Measurements from ENCODE around the gene POLR2C.

POLR2C gene

GRCh38 chr16:57514371-57514770, 51.9 kb downstream of the POLR2C start:
- Histone ChIP-seq H3K4me1 (ENCODE audit: control insufficient read depth in 1 of 2, insufficient read depth in 1 of 2, low read depth in 1 of 2, low read length in 1 of 2) (no peaks in the 10 kb centered on the region), H3K27me3 (no peaks in the 10 kb centered on the region), H3K9me3 (no peaks in the 10 kb centered on the region), H3K36me3 (no peaks in the 10 kb centered on the region), H3K27ac (no peak overlapping the region), H3K4me3 (ENCODE audit: low read depth in 1 of 2, low read length in 1 of 2) (no peak overlapping the region)
- TF ChIP-seq CTCF (IDR thresholded peaks at IDR 0.05), result no peak

DNA sequence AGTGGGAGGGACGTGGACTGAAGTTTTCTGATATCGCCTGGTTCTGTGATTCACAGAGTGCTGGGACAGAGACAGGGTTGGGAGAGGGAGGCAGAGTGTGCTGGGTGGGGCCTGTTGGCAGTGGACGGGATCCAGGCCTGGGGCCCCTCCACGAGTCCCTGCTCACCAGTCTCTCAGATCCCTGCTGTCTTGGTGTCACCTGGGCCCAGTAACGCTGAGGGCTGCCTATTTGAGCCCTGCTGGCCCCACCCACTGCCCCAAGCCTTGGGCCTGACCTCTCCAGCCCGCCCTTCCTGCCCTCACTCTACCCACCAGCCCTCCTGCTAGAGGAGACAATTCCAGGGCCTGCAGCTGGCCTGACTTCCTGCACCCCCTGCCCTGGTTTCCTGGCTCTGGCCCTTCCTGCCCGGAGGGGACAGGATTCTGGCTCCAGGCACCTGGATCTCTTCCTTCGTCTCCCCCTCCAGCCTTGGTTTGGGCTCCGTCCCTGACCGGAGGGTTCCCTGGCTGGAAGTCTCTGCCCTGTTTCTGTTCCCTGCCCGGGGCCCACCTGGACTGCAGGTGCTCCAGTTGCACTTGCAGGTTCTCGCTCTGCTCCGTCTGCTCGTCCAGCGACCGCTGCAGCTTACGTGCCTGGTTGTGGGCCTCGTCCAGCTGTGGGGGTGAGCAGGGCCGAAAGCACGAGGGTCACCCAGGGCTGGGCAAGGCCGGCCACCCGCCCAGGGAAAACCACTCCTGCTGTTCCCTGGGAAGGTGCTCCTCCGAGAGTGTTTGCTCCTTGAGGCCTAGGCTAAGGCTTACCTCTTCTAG, 52.5 kb downstream of the POLR2C start:
- TF ChIP-seq CTCF (IDR thresholded peaks at IDR 0.05), result no peak
- no peak overlapping the region for H3K4me3 ChIP-seq (ENCODE audit: low read depth in 1 of 2, low read length in 1 of 2)
- H3K27ac ChIP-seq, result no peak overlapping the region
- no peaks in the 10 kb centered on the region for H3K27me3 ChIP-seq
- H3K4me1 ChIP-seq (ENCODE audit: control insufficient read depth in 1 of 2, insufficient read depth in 1 of 2, low read depth in 1 of 2, low read length in 1 of 2), result no peaks in the 10 kb centered on the region
- H3K9me3 ChIP-seq, result no peaks in the 10 kb centered on the region
- no peaks in the 10 kb centered on the region for H3K36me3 ChIP-seq

DNA sequence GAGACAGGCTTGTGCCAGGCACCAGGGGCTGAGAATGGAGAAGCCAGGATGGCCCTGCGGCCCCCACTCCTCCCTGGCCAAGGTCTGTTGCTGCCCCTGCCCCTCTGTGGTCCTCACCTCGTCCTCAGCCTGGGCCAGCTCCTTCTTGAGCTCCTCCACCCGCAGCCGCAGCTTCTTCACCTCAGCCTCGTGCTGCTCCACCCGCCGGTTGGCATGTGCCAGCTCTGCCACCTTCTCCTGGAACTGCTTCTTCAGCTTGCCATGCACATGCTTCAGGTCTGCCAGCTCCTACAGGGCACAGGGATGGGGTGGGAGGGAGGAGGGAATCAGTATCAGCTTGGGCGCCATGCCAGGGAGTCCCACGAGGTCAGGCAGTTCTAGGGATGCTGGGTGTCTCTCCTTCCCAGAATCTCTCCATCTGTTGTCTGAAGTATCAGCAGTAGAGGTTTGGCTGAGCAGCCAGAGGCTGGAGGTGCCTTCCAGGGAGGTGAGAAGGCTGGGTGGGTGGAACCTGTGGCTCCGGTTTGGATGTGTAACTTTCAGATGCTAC, 53.8 kb downstream of the POLR2C start:
- Histone ChIP-seq H3K4me1 (ENCODE audit: control insufficient read depth in 1 of 2, insufficient read depth in 1 of 2, low read depth in 1 of 2, low read length in 1 of 2) (no peaks in the 10 kb centered on the region), H3K27me3 (no peaks in the 10 kb centered on the region), H3K36me3 (no peaks in the 10 kb centered on the region), H3K9me3 (no peaks in the 10 kb centered on the region), H3K27ac (no peak overlapping the region), H3K4me3 (ENCODE audit: low read depth in 1 of 2, low read length in 1 of 2) (no peak overlapping the region)
- no peak for TF ChIP-seq CTCF (IDR thresholded peaks at IDR 0.05)

- Histone ChIP-seq H3K36me3 (no peaks in the 10 kb centered on the region), H3K4me3 (ENCODE audit: low read depth in 1 of 2, low read length in 1 of 2) (no peak overlapping the region), H3K27ac (no peak overlapping the region), H3K27me3 (no peaks in the 10 kb centered on the region), H3K4me1 (ENCODE audit: control insufficient read depth in 1 of 2, insufficient read depth in 1 of 2, low read depth in 1 of 2, low read length in 1 of 2) (no peaks in the 10 kb centered on the region), H3K9me3 (no peaks in the 10 kb centered on the region)
- TF ChIP-seq CTCF (IDR thresholded peaks at IDR 0.05), result no peak
Measured at GRCh38 chr16:57516773-57517172, 54.3 kb downstream of the POLR2C start.

DNA sequence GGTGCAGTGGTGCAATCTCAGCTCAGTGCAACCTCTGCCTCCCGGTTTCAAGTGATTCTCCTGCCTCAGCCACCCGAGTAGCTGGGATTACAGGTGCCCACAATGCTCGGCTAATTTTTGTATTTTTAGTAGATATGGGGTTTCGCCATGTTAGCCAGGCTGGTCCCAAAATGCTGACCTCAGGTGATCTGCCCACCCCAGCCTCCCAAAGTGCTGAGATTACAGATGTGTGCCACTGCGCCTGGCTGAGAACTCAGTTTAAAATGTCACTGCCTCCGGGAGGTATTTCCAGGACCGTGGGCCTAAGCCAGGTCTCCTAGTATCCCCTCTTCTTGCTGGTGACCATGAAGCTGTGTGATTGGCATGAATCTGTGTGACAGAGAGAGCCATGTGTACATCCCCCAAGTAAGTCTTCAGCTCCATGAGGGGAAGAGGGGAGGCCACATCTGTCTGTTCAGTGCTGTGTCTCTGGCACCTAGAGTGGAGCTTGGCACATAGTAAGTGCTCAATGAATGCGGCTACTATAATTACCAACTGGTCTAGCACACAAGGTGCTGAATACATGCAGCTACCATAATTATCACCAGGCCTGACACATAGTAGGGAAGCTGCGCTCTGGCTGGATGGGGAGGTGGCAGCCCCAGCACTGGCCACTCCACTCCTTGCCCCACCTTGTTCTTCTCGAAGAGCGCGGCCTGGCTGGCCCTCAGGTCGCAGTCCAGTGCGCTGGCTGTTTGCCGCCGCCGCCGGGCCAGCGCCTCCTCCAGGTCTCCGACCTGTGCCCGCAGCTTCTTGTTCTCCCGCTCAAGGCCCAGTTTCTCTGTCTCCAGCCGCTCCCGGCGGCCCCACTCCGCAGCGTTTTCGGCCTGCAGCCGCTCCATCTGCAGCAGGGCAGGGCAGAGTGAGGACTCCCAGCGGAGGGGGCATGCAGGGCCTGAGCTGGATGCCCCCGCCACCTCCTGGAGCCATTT, 55.2 kb downstream of the POLR2C start:
- H3K4me1 ChIP-seq (ENCODE audit: control insufficient read depth in 1 of 2, insufficient read depth in 1 of 2, low read depth in 1 of 2, low read length in 1 of 2), result no peaks in the 10 kb centered on the region
- no peaks in the 10 kb centered on the region for H3K9me3 ChIP-seq
- no peak for TF ChIP-seq CTCF (IDR thresholded peaks at IDR 0.05)
- no peaks in the 10 kb centered on the region for H3K27me3 ChIP-seq
- no peak overlapping the region for H3K4me3 ChIP-seq (ENCODE audit: low read depth in 1 of 2, low read length in 1 of 2)
- H3K36me3 ChIP-seq, result no peaks in the 10 kb centered on the region
- no peak overlapping the region for H3K27ac ChIP-seq
